ENCODE measurements around the gene SLC2A10.
A peak's percentile ranks its signal among the peaks of the same experiment; 100 is the strongest.

SLC2A10 gene

GRCh38 chr20:46682063-46682821, 27.2 kb upstream of the SLC2A10 start:
- no peak for DNase-seq

DNA sequence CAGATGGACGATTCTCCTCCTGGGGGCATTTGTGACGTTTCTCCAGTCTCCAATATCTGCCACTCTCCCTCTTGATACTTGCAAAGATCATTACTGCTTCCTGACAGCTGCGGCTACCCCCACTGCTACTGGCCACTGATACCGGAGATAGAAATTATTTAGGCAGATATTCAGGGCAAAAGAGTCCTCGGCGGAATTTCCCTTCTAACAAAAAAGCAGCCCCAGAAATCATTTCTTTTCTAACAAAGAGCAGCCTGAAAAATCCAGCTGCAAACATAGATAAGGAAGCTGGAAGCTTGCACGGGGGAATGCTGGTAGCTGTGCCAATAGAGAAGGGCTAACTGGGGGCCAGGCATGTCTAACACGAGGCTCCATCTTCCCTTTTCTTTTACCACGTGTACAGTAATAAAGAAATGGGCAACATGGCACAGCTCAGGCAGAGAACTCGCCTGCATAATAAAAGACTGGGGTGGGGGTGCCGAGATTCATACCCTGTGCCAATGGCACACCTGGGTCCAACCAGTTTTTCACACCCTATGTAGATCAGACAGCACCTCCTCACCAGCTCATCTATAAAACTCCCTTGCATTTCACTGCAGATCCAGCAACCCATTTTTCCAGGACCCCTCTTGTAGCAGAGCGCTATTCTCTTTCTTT, 26.3 kb upstream of the SLC2A10 start:
- no peak for DNase-seq

DNA sequence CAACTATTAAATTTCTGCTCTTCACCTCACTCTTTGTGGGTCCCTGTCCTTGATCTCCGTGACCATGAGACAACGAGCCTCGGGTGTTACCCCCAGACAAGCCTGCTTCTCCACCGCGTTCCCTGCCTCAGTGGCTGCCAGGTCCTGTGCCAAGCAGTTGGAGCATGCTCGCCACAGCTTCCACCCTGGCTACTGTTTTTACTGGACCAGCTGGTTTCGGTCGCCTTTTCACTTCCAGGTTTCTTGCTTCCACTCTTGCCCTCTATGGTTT, 25.8 kb upstream of the SLC2A10 start:
- DNase-seq = no peak

DNA sequence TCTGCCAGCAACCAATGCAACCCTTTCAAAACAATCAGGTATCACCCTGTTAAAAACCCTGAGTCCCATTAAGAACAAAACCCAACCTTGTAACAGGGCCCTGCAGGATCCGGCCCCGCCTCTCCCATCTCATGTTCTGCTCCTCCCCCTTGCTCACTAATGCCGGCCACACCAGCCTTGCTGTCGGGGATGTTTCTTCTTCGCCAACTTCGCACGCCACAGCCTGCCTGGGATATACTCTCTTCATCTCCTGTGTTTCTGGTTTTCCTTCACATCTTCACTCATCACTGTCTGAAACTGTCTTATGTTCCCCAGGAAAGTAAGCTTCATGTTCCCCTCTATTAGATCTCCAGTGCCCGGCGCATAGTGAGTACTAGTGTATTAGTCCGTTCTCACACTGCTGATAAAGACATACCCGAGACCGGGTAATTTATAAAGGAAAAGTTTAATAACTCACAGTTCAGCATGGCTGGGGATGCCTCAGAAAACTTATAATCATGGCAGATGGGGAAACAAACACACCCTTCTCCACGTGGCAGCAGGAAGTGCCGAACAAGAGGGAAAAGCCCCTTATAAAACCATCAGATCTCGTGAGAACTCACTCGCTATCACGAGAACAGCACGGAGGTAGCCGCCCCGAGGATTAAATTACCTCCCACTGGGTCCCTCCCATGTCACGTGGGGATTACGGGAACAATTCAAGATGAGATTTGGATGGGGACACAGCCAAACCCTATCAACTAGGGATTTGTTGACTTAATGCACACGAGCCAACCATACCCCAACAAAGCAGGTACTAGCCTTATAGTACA, 25.3 kb upstream of the SLC2A10 start:
- DNase-seq = peak; percentile 66

DNA sequence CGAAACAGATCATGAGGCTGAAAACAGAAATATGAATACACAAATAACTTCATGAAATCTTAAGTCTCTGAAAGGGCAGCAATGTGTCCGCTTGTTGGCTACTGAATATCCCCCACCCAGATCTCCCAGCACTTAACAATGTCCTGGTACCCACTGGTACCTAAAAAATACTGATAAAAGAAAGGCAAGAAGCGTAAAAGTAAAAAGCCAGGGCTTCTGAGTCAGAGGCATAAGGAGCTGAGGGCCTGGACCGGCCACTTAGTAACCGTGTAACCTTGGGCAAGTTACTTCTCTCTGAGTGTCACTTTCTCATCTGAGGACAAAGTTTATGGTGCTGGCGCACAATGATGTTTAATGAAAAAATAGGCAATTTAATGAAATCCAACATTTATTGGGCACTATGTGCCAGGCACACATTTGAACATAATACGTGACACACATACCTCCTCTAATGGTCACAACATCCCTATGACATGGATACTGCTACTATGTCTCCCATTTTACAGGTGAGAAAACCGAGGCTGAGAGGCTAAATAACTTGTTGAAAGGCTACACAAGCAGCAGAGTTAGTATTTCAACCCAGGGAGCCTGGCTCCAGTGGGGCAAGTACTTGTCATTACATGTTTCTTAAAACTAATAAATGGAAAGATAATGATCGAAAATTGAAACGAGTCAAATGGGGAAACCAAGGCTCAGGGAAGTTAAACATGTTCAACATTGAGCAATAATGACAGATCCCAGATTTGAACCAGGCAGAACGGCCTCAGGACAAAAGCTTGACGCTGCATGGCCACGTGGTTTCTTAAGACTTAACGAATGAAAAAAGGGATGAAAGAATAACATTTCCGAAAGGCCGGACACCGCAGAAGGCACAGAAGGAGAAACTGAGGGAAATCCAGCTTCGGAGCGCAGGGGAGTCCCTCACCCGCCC, 21.0 kb upstream of the SLC2A10 start:
- no peak for DNase-seq

DNA sequence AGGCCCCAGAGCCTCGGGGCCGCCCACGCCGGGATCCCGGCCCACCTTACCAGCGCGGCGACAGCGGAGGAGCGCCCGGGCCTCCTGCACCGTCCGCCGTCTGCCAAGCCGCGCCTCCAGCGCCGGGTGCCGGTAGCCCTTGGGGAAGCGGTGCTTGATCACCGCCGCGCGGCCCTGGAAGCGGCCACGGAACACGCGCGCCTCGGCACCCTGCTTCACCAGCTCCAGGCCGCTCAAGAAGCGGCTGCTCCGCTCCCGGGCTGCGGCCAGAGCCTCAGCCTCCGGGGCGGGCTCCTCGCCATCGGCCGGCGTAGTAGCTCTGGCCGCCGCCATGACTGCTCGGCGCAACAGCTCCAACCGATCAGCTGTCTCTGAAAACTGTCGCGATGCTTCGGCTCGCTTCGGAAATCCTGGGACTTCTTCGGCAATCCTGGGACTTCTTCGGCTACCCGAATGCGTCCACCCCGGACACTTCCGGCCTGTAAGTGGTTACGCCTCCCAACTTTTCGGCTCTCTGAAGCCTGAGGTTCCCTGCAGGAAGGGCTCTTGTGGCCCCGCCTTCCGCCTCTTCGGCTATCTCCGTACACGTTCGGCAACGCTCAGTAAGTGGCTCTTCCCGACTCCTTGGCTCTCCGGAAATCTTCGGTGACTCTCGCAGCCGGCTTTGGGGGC, 20.2 kb upstream of the SLC2A10 start, which contains the start of gene TP53RK:
TSS of gene TP53RK (minus strand) at position 363 of the 672 bp plus-strand sequence. CDS start at position 333, 30 bp downstream.
- DNase-seq = peak; percentile 99

DNA sequence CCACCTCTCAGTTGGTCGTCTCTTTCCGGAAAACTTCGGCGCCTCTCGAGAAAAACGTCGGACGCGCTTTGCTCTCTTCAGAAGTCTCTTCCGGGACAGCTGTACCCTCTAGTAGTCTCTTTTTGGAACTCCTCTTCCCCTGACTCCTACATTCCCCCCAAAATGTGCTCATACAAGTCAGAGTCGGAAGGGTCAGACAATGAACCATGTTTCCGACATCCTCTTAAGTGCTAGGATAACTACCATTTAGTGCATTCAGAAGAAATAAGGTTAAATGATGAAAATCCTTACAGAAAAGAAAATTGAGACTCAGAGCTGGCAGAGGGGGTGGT, 19.7 kb upstream of the SLC2A10 start:
- no peak for DNase-seq

DNA sequence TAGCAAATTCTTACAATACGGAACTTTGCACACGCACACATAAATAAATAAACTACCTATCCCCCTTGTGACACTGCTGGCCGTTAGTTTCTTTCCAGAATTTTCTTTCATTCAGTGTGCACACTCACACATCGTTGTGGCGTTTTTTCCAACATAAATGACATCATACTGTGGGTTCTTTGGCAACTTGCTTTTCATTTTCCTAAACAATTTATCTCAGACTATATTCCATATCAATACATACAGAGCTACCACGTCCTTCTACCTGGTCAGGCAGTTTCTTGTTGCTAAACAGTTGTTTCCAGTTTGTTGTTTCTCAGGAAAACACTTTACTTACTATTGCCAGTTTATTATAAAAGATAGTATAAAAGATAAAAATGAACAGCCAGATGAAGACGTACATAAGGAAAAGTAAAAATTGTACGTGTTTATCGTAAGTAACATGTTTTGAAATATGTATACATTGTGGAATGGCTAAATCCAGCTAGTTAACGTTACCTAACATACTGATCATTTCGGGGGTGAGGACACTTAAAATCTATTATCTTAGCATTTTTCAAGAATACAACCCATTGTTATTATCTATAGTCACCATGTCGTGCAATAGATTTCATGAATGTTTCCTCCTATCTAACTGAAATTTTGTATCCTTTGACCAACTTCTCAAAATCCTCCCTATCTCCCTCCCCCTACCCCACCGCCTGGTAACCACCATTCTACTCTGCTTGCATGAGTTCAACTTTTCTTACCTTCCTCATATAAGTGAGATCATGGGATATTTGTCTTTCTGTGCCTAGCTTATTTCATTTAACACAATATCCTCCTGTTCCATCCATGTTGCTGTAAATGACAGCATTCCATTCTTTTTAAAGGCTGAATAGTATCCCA, 19.0 kb upstream of the SLC2A10 start:
- no peak for DNase-seq

- DNase-seq = no peak
Measured at GRCh38 chr20:46691196-46691595, 18.3 kb upstream of the SLC2A10 start.

- peak; percentile 33 for DNase-seq
Measured at GRCh38 chr20:46694484-46694883, 15.0 kb upstream of the SLC2A10 start.

DNA sequence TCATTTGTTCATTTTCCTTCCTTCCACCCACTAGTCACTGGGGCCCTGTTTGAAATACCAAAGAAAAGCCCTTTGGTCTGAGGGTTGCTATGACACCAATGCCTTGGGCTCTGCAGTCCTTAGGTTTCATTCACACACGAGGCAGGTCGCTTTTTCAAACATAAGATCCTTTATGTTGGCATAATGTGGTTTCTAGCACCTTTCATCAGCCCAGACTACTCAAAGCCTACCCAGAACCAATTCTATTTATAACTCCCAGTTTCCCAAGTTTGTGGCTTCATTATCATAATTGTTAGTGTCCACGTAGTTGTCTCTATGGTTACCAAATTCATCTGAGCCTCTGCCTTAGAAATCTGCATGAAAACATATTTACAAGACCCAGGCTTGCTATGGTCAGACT, 13.6 kb upstream of the SLC2A10 start:
- peak; percentile 18 for DNase-seq

GRCh38 chr20:46696791-46697279, 12.6 kb upstream of the SLC2A10 start:
- DNase-seq = no peak

DNA sequence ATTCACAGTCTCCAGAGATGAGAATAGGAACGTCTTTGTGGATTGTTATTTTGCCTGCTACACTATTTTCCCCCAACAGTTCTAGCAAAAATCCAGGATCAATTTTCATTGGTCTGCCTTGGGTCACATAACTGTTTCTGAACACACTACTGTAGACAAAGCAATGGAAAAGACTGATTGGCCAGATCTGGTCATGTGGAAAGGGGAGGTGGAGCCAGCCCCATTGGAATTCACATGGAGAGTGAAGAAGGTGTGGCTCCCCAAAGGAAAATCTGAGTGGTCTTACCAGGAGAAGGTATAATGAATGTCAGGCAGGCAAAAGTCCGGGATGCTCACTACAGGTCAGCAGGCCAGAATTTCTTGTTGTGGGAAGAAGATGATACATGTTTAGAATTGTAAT, 10.7 kb upstream of the SLC2A10 start:
- DNase-seq = no peak

- DNase-seq = no peak
Measured at GRCh38 chr20:46699651-46700359, 9.6 kb upstream of the SLC2A10 start.

GRCh38 chr20:46700481-46700880, 9.0 kb upstream of the SLC2A10 start:
- no peak for DNase-seq

- no peak for DNase-seq
Measured at GRCh38 chr20:46701057-46701456, 8.4 kb upstream of the SLC2A10 start.

GRCh38 chr20:46701556-46701955, 7.9 kb upstream of the SLC2A10 start:
- no peak for DNase-seq

- no peak for DNase-seq
Measured at GRCh38 chr20:46701986-46702385, 7.5 kb upstream of the SLC2A10 start.

- DNase-seq = peak; percentile 27
Measured at GRCh38 chr20:46702447-46703203, 6.8 kb upstream of the SLC2A10 start.

DNA sequence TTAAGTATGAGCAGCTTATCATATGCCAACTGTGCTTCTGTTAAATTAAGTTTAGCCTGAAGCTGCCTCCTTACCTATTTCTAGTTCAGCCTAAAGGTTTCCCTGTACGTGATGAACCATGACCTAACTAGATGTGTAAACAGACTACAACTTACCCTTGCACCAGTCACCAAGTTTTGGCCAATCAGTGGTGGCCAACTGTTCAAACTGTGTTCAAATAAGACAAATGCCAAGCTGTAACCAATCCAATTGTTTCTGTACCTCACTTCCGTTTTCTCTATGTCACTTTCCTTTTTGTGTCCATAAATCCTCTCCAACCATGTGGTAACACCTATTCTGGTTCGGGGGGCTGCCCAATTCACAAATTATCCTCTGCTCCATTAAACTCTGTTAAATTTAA, 6.0 kb upstream of the SLC2A10 start:
- DNase-seq = no peak

Data from DMS 273 treated with DMSO at 0.1 percent for 48 hours (cell line).